Sigmoid colon (tissue), 4 donors: Measurements from ENCODE around the gene ELAVL4.

ENCODE experiments used
- CTCF ChIP-seq, 4 experiments: fragments of 450-650 bp in 3 of 4; fragments of 200-600 bp in 1 of 4; IDR thresholded peaks; one replicate each; pipeline ENCODE4 v1.5.1; 2016 to 2019; ENCODE audit warnings: antibody characterized with exemption in 4 of 4, mild to moderate bottlenecking in 3 of 4, moderate library complexity in 2 of 4
- EP300 ChIP-seq, 4 donors: sonication (generic); formaldehyde crosslinking; IDR thresholded peaks; one replicate each; pipeline ENCODE4 v1.6.1; 2017; ENCODE audit warnings: antibody characterized with exemption in 4 of 4

- no peak for TF ChIP-seq CTCF (IDR thresholded peaks at IDR 0.05)
- no peak for TF ChIP-seq EP300 (IDR thresholded peaks at IDR 0.05)
Observed at GRCh38 chr1:50152236-50152635, 43.5 kb downstream of the ELAVL4 start.
